ENCODE results near the gene PELI2. TPM values are rescaled to one million over a fixed set of nuclear protein-coding genes. Genes with fewer than 3 reads are reported as not detected.

Gene PELI2
- total RNA-seq, 1 experiment from 2014 or later = 19.5 TPM

- CTCF ChIA-PET = interaction anchor here (0.6 kb wide), 1 partner anchor 53 kb away, joined by 4 read pairs; no protein-coding TSS in a partner anchor
- no TSS peak for BruUV-seq (replicated peaks)
- Mint-ChIP-seq H3K9me3 (ENCODE audit: low read depth, unreplicated experiment) (no peaks in the 10 kb centered on the region), H3K36me3 (ENCODE audit: insufficient read depth, unreplicated experiment) (no peaks in the 10 kb centered on the region), H3K27me3 (ENCODE audit: unreplicated experiment) (no peaks in the 10 kb centered on the region), H3K4me1 (ENCODE audit: low read depth, unreplicated experiment) (no peaks in the 10 kb centered on the region), H3K27ac (ENCODE audit: unreplicated experiment) (no peak overlapping the region), H3K4me3 (ENCODE audit: low read depth, unreplicated experiment) (no peak overlapping the region)
- DNase-seq = no peak
- TF ChIP-seq, protein P1, sequence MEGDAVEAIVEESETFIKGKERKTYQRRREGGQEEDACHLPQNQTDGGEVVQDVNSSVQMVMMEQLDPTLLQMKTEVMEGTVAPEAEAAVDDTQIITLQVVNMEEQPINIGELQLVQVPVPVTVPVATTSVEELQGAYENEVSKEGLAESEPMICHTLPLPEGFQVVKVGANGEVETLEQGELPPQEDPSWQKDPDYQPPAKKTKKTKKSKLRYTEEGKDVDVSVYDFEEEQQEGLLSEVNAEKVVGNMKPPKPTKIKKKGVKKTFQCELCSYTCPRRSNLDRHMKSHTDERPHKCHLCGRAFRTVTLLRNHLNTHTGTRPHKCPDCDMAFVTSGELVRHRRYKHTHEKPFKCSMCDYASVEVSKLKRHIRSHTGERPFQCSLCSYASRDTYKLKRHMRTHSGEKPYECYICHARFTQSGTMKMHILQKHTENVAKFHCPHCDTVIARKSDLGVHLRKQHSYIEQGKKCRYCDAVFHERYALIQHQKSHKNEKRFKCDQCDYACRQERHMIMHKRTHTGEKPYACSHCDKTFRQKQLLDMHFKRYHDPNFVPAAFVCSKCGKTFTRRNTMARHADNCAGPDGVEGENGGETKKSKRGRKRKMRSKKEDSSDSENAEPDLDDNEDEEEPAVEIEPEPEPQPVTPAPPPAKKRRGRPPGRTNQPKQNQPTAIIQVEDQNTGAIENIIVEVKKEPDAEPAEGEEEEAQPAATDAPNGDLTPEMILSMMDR (IDR thresholded peaks at IDR 0.05; ENCODE audit: unreplicated experiment) = no peak
- intact Hi-C loops (cut with micrococcal nuclease; ENCODE audit: unreplicated experiment) = no loop called here
These were observed 81.1 kb downstream of the PELI2 start for GRCh38 chr14:56199095-56199981.

DNA sequence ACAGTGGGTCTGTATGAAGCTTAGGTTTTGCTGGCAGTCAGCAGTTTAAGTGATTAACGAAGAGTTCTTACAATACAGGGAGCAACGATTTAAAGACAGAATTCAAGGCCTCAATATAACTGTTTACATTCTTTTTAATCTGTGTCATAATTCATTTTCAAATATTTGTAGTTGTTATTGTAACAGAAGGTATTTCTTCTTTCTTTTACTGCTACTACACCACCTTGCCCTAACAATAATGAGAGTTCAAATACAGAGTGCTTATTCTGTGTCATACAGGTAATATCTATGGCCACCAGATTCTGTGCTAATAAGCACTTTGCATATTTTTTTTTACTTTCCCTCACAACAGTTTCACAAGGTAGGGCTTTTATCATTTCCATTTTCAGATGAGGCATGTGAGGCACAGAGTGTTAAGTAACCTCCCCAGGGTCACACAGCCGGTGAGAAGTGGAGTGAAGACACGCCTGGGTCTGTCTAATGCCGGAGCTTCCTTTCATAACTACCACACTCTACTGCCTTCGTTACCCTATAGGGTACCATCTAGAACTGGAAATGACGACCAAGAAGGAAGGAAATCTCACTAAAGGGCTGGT lies 81.9 kb downstream of the PELI2 start:
- intact Hi-C loops (cut with micrococcal nuclease; ENCODE audit: unreplicated experiment) = no loop called here
- TF ChIP-seq, protein P1 (IDR thresholded peaks at IDR 0.05; ENCODE audit: unreplicated experiment) = no peak
- CTCF ChIA-PET = interaction anchor here (0.6 kb wide), 1 partner anchor 52 kb away, joined by 4 read pairs; no protein-coding TSS in a partner anchor

DNA sequence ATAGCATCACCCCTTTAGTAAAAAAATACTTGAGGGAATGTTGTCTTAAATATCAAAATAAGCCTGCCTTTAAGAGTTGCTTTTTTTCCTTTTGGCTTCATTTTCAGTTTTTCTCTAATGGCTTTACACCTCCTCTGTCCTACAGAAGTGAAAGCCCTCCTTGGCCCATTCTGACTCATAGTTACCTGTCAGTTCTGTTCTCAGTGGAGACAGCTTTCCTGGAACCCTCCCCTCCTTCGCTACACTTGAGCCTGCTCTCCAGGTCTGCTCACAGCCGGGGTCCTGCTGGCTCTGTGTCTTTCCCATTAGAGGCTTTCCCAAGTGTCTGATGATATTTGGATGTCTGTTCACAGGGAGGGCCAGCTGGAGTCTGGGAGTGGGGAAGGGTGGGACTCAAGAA lies 84.0 kb downstream of the PELI2 start:
- no peak overlapping the region for H3K4me3 Mint-ChIP-seq (ENCODE audit: low read depth, unreplicated experiment)

More for the DNA sequence above, 81.9 kb downstream of the PELI2 start:
- Mint-ChIP-seq H3K27ac (ENCODE audit: unreplicated experiment) (no peak overlapping the region), H3K27me3 (ENCODE audit: unreplicated experiment) (no peaks in the 10 kb centered on the region), H3K36me3 (ENCODE audit: insufficient read depth, unreplicated experiment) (no peaks in the 10 kb centered on the region), H3K4me3 (ENCODE audit: low read depth, unreplicated experiment) (no peak overlapping the region), H3K9me3 (ENCODE audit: low read depth, unreplicated experiment) (no peaks in the 10 kb centered on the region), H3K4me1 (ENCODE audit: low read depth, unreplicated experiment) (no peaks in the 10 kb centered on the region)
- BruUV-seq (replicated peaks) = no TSS peak
- DNase-seq = no peak

DNA sequence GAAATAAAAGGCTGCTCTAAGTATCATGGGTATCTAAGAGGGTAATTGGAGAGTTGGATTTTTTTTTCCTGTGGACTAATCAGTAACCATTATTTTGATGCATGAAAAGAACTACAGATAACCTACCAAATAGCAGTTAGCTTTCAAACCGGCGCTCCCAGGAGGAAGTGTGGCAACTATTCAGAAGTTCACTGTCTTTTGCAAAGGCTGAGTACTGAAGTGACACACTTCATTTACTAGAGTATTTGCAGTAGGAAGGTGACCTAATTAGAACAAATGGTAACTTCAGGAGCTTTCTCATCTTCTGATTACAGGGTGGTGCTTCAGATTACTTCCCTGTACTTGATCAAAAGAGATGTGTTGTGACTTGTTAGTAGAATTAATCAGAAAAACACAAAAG lies 87.7 kb downstream of the PELI2 start:
- no TSS peak for BruUV-seq (replicated peaks)
- peaks cover 5% of the 10 kb centered on the region for H3K36me3 Mint-ChIP-seq (ENCODE audit: insufficient read depth, unreplicated experiment)
- no peak for DNase-seq
- H3K4me3 Mint-ChIP-seq (ENCODE audit: low read depth, unreplicated experiment) = no peak overlapping the region
- CTCF ChIA-PET = no interaction called here
- peaks cover 8% of the 10 kb centered on the region for H3K4me1 Mint-ChIP-seq (ENCODE audit: low read depth, unreplicated experiment)
- H3K9me3 Mint-ChIP-seq (ENCODE audit: low read depth, unreplicated experiment) = no peaks in the 10 kb centered on the region
- TF ChIP-seq, protein P1 (IDR thresholded peaks at IDR 0.05; ENCODE audit: unreplicated experiment) = no peak
- H3K27ac Mint-ChIP-seq (ENCODE audit: unreplicated experiment) = no peak overlapping the region
- intact Hi-C loops (cut with micrococcal nuclease; ENCODE audit: unreplicated experiment) = no loop called here
- H3K27me3 Mint-ChIP-seq (ENCODE audit: unreplicated experiment) = no peaks in the 10 kb centered on the region

More for the DNA sequence above, 84.0 kb downstream of the PELI2 start:
- no peaks in the 10 kb centered on the region for H3K27me3 Mint-ChIP-seq (ENCODE audit: unreplicated experiment)
- CTCF ChIA-PET = interaction anchor here (0.6 kb wide), 1 partner anchor 383 kb away, joined by 3 read pairs; no protein-coding TSS in a partner anchor
- intact Hi-C loops (cut with micrococcal nuclease; ENCODE audit: unreplicated experiment) = no loop called here
- TF ChIP-seq, protein P1 (IDR thresholded peaks at IDR 0.05; ENCODE audit: unreplicated experiment) = no peak
- H3K9me3 Mint-ChIP-seq (ENCODE audit: low read depth, unreplicated experiment) = no peaks in the 10 kb centered on the region
- no peak for DNase-seq
- H3K36me3 Mint-ChIP-seq (ENCODE audit: insufficient read depth, unreplicated experiment) = no peaks in the 10 kb centered on the region
- H3K27ac Mint-ChIP-seq (ENCODE audit: unreplicated experiment) = no peak overlapping the region
- no TSS peak for BruUV-seq (replicated peaks)
- H3K4me1 Mint-ChIP-seq (ENCODE audit: low read depth, unreplicated experiment) = no peaks in the 10 kb centered on the region
